ENCODE data around the gene C1orf146. TPM values are rescaled to one million over a fixed set of nuclear protein-coding genes. Genes with fewer than 3 reads are reported as not detected.
"Not testable (repeated sequence)": the region's sequence is repeated elsewhere in the genome, so short reads cannot be mapped to it uniquely, and the experiment has no call there.

Gene C1orf146
- total RNA-seq (2014; rRNA removed; shearing (Covaris generic)) = not detected in 2 replicates

DNA sequence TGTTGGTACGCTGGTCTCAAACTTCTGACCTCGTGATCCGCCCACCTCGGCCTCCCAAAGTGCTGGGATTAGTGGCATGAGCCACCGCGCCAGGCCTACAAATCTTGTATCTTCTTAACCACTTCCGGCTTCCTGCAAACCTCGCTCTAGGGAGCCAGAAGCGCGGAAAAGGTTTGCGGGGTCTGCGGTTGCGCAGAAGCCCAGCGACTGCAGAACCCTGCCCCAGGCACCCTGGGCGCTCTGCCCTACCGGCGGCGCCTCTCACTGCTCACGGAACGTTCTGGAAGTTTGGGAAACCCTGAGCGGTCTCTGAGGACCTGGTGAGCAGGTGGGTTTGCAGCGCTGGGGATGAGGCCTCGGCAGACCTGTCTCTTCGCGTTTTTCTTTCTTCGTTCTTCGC, at the start of gene C1orf146:
C1orf146 (plus strand) TSS at position 195 of the 400 bp plus-strand sequence. CDS start 13,506 bp downstream, outside the sequence.
- DNase-seq (ENCODE audit: low spot score) = no peak
- in situ Hi-C loops (cut with HindIII; ENCODE audit: low sequenced_read_pairs) = no loop called here

GRCh38 chr1:92168657-92169056, 49.1 kb upstream of the C1orf146 start:
- in situ Hi-C loops (cut with HindIII; ENCODE audit: low sequenced_read_pairs) = no loop called here
- peak; percentile 96 for DNase-seq (ENCODE audit: low spot score)

DNA sequence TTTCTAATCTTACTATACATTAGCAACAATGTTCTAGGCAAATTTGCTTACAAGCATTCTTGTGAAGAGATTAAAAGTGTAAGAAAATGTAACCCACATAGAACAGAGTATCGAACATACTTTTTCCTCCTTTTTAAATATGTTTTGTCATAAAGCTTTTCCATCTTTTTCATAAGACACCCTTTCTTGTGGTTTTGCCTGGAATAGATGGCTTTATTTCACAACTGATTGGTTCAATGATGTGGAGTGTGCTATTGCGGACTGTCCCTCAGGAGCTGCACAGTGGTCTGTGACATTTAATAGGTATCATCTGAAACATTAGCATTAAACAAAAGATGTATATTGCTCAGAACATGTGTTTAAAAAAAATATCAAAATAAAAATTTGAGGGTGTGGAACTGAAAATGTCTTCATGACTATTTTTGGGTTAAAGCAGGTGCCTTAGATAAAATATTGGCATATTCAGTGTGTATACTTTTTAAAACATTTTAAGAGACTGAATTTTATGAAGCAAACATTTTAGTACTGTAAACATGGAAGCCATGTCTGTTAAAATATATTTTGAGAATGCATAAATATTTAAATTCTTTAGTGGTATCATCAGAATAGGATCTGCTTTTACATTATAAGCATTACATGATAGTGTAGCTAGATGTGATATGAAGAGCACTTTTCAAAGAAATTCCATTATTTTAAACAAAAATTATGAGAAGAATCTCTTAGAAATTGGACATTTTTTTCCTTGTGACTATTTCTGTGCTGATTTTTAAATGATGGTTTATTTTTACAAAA, 48.3 kb upstream of the C1orf146 start:
- peak; percentile 64 for DNase-seq (ENCODE audit: low spot score)
- in situ Hi-C loops (cut with HindIII; ENCODE audit: low sequenced_read_pairs) = no loop called here

DNA sequence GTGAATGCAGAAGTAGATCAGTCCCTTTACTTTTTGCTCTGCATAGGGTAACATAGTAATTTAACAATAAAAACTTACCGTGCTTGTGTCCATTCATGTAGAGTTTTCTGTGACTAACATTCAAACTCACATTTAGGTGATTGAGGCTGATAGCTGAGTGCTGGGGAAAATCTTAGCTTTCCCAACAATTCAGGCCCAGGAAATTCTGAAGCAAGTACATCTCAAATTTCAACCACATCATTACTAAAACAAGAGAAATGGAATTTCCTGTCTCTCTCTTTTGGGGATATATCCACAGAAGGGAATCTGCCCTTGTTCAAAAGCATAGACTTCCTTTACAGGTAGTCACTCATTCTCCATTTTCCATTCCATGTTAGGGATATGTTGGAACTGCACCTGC, 33.1 kb upstream of the C1orf146 start:
- DNase-seq (ENCODE audit: low spot score) = no peak
- in situ Hi-C loops (cut with HindIII; ENCODE audit: low sequenced_read_pairs) = no loop called here

GRCh38 chr1:92186081-92186480, 31.6 kb upstream of the C1orf146 start:
- in situ Hi-C loops (cut with HindIII; ENCODE audit: low sequenced_read_pairs) = no loop called here
- no peak for DNase-seq (ENCODE audit: low spot score)

DNA sequence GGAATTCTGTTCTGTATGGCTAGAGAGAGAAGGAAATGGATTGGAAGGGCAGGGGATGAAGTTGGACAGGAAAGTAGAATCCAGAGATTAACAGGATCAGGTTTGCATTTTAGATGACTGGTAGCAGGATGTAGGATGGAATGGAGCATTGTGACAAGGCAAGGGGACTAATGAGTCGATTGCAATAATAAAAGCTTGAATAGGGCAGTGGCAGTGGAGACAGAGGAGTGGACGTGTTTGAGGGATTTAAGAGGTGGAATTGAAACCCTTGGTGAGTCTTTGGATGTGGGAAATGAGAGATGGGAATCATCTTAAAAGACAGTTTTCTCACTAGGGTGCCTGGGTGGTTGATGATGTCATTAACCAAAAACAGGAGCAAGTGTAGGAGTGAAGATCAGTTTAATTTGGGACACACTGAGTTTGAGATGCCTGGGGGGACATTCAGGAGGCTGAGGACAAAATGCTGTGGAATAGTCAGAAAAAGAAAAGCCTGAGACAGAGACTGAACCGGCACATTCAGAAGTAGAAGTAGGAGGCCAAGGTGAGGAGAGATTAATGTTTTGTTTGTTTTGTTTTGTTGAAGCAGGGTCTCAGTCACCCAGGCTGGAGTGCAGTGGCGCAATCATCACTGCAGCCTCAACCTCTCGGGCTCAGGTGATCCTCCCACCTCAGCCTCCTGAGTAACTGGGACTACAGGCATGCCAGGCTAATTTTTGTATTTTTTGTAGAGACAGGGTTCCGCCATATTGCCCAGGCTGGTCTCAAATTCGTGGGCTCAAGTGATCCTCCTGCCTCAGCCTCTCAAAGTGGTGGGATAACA, 29.1 kb upstream of the C1orf146 start:
- no peak for DNase-seq (ENCODE audit: low spot score)
- in situ Hi-C loops (cut with HindIII; ENCODE audit: low sequenced_read_pairs) = no loop called here

DNA sequence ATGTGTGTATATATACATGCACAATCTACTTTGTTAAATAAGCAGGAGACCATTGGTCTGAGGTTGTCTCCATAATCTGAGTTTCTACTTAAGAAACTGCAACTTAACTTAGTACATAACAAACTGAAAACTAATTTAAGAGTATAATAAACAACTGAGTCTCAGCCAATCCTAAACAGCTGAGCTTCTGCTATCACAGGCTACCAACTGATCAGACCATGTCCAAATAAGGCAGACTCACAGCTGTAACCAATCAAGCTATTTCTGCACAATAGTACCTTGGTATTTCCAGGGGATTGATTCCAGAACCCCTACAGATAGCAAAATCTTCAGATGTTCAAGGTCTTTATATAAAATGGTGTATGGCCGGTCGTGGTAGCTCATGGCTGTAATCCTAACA, 26.0 kb upstream of the C1orf146 start:
- in situ Hi-C loops (cut with HindIII; ENCODE audit: low sequenced_read_pairs) = no loop called here
- no peak for DNase-seq (ENCODE audit: low spot score)

DNA sequence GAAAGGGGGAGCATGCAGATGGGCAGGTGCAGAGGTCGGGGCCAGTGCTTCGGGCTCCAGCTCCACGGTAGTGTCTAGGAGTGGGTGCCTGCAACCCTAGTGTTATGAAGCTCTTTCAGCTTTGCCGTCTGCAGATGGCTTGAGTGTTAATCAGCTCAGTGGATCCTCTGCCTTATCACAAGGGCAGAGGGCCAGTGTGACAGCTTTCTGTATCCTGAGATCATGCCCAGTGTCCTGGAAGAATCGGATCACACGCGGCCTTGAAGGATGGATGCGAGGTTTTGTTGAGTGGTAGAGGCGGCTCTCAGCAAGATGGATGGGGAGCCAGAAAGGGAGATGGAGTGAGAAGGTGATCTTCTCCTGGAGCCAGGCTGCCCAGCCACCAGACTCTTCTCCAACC, 25.5 kb upstream of the C1orf146 start:
- DNase-seq (ENCODE audit: low spot score) = peak; percentile 51
- in situ Hi-C loops (cut with HindIII; ENCODE audit: low sequenced_read_pairs) = no loop called here

DNA sequence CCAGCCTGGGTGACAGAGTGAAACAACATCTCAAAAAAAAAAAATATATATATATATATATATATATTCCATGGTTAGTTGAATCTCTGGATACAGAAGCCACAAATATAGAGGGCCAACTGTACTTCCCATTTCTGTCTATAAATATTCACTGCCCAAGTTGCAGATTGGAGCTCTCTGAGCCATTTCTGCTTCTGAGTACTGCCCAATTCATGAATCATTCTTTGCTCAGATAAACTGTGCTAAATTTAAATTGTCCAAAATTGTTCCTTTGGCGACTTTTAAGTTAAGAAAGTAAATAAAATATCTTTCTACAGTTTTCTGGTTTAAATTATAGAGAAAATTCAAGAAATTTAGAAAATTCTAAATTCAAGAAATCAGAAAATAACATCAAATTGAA, 23.2 kb upstream of the C1orf146 start:
- no peak for DNase-seq (ENCODE audit: low spot score)
- in situ Hi-C loops (cut with HindIII; ENCODE audit: low sequenced_read_pairs) = no loop called here

DNA sequence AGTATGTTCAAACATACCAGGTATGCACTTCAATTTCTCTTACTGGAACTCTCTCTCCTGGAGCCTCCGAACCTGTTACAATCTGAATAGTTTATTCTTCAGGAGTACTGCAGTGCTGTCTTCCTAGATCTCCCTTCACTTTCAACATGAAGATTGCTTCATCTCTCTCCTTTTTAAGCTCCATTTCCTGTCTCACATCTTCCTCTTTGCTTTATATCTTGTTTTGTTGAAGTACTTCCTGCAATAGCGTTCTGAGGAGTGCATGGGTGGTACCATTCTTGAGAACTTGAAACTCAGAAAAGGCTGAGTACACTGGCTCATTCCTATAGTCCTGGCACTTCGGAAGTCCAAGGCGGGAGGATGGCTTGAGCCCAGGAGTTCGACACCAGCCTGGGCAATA, 15.7 kb upstream of the C1orf146 start:
- in situ Hi-C loops (cut with HindIII; ENCODE audit: low sequenced_read_pairs) = no loop called here
- DNase-seq (ENCODE audit: low spot score) = no peak

DNA sequence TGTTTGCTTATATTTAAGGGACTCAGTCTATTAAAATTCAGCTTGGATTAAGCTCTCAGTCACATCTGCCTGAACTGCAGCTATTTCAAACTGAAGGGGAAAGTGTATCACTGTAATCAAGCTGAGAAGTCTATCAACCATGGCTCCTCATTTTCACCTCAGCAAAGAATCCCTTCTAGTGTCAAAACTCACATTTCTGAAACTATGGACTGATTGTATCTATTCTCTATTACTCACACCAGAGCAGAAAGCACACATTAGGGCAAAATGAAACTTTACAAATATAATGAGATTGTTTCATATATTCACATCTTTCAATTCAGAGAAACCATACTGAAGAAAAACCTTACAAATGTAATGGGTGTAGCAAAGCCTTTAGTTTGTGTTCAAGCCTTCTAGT, 14.6 kb upstream of the C1orf146 start:
- DNase-seq (ENCODE audit: low spot score) = no peak
- in situ Hi-C loops (cut with HindIII; ENCODE audit: low sequenced_read_pairs) = no loop called here

- no peak for DNase-seq (ENCODE audit: low spot score)
- in situ Hi-C loops (cut with HindIII; ENCODE audit: low sequenced_read_pairs) = no loop called here
These were observed 7.0 kb upstream of the C1orf146 start for GRCh38 chr1:92210701-92211100.

GRCh38 chr1:92211166-92211565, 6.5 kb upstream of the C1orf146 start:
- no peak for DNase-seq (ENCODE audit: low spot score)
- in situ Hi-C loops (cut with HindIII; ENCODE audit: low sequenced_read_pairs) = no loop called here

DNA sequence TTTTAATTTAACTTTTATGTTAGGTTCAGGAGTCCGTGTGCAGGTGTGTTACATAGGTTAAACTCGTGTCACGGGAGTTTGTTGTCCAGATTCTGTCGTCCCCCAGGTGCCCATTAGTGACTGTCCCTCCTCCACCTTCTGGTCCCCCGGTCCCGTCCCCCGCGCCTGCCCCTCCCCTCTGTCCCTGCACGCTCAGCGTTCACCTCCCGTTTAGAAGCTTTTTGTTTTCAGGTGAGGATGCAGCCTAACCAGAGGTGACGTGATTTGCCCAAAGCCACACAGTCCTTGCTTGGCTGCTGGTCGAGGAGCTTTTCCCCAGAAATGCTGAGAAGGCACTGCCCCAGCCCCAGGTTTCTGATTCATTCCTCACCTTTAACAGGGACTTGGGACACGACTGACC, 844 bp downstream of the C1orf146 start:
- in situ Hi-C loops (cut with HindIII; ENCODE audit: low sequenced_read_pairs) = no loop called here
- no peak for DNase-seq (ENCODE audit: low spot score)

DNA sequence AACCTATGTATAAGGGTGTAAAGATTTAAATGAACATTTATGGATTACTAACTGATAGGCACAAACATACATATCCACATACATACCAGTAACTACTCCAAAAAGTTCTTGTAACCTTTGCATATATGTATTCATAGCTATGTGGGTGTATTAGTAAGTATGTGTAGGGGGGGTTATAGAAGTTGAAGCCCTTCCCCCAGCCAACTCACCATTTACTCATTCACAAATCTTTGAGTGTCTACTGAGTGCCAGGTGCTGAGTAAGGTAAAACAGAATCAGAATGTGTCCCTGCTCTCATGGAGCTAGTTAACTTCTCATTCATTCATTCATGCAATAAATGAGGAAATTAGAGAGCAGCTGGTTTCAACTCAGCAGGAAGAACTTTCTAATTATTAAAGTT, 1.3 kb downstream of the C1orf146 start:
- DNase-seq (ENCODE audit: low spot score) = no peak
- in situ Hi-C loops (cut with HindIII; ENCODE audit: low sequenced_read_pairs) = no loop called here

DNA sequence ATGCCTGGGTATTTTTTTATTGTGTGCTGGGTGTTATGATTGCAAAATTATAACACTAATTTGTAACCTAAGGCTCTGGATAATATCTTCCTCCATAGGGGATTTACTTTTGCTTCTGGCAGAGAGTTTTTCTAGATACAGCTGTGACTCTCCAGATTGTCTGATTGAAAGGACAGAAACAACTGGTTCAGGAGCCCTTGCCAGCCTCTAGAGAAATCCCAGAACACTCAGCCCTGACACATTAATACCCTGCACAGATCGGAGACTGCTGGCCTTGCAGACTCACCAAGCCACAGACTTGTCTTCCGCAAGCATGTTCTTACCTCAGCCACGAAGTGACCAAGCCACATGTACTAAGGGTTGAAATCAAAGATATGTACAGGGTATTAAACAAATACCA, 10.7 kb downstream of the C1orf146 start:
- DNase-seq (ENCODE audit: low spot score) = no peak
- in situ Hi-C loops (cut with HindIII; ENCODE audit: low sequenced_read_pairs) = no loop called here

- in situ Hi-C loops (cut with HindIII; ENCODE audit: low sequenced_read_pairs) = no loop called here
- peak; percentile 80 for DNase-seq (ENCODE audit: low spot score)
These were observed 13.0 kb downstream of the C1orf146 start for GRCh38 chr1:92230736-92231135.

DNA sequence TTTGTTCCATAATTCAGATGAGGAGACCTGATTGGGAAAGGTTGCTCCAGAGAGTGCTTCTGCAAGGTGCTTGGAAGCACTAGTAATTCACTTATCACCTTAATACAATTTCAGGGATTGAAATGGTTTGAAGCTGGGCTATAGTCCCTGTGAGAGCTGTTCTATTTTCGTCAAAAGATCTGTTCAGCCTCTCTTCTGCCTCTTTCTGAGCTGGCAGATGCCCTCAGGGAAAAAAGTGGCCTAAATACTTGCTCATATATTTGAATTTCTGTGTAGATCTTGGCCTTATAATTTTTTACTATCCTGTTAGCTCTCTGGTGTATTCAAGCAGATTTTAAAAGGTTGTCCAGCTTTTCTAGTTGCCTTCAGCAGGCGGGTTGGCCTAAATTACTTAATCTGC, 22.3 kb downstream of the C1orf146 start:
- in situ Hi-C loops (cut with HindIII; ENCODE audit: low sequenced_read_pairs) = no loop called here
- DNase-seq (ENCODE audit: low spot score) = peak; percentile 63

DNA sequence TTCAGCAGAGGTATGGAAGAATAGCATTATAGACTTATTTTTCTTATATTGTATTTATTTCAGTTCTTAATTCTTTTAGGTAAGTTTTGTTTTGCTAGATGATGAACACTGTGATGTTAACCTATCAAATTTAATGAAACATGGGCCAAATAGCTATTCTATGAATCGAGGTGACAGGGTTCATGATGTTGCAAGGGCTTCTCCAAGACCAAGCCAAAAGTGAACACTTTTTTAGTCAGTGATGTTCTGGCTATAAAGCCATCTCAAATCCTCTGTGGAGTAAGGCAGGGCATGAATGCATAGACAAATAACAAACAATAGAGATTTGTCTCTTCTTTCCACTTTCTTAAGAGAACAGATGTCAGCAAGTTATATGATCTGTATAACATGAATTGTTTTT, 26.7 kb downstream of the C1orf146 start:
- no peak for DNase-seq (ENCODE audit: low spot score)
- in situ Hi-C loops (cut with HindIII; ENCODE audit: low sequenced_read_pairs) = no loop called here

DNA sequence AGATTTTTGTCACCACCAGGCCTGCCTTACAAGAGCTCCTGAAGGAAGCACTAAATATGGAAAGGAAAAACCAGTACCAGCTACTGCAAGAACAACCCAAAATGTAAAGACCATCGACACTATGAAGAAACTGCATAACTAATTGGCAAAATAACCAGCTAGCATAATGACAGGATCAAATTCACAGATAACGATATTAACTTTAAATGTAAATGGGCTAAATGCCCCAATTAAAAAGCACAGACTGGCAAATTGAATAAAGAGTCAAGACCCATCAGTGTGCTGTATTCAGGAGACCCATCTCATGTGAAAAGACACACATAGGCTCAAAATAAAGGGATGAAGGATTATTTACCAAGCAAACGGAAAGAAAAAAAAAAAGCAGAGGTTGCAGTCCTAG, 37.0 kb downstream of the C1orf146 start:
- DNase-seq (ENCODE audit: low spot score); in situ Hi-C loops (cut with HindIII; ENCODE audit: low sequenced_read_pairs): not testable (repeated sequence)

All from G401 (cell line).